H1 (cell line): Measurements from ENCODE around the gene FSIP1. TPM values are rescaled to one million over a fixed set of nuclear protein-coding genes. Genes with fewer than 3 reads are reported as not detected.

Experiments
- ASH2L ChIP-seq: fragments of 200-600, 300-600 bp; sonication (generic); IDR thresholded peaks from one replicate; pipeline ENCODE4 v1.7.1; 2017; ENCODE audit warnings: low read length
- CTBP2 ChIP-seq: IDR thresholded peaks from 2 replicates; pipeline ENCODE4 v1.7.0; 2011; ENCODE audit warnings: borderline replicate concordance, mild to moderate bottlenecking, moderate library complexity, mixed read lengths, low read length; ENCODE audit not compliant: insufficient read depth, insufficient read length
- polyA plus RNA-seq, 7 experiments: library from polyadenylated mRNA; depleted of rRNA in 3 of 7; stranded (reverse) in 5 of 7; unstranded in 2 of 7; fragments of >200 nt in 5 of 7; fragments of 200-250 nt in 2 of 7; gene quantifications; 1 replicate in 5 of 7; 2 replicates in 1 of 7; 4 replicates in 1 of 7; pipeline versions ENCODE4 v1.2.1 to v1.2.3, GENCODE V29; 2011 to 2013; ENCODE audit warnings: missing spikeins in 2 of 7, mixed read lengths in 2 of 7
- total RNA-seq: library from RNA; stranded (reverse); fragmentation: NEBNext Ultra II Directional; extraction: Animal tissue kit (Norgen Biotek cat#: 25700); gene quantifications from 2 replicates; pipeline ENCODE4 v1.2.1, GENCODE V29; 2021

Gene FSIP1
- total and polyA plus RNA-seq, 2 of the 8 experiments (the other 6 are each of a cell fraction or from before 2014, with no cell fraction given), result 0.18 to 1.3 TPM

- TF ChIP-seq CTBP2 (no peak), ASH2L (no peak)
Measured at GRCh38 chr15:39644136-39644535, 138.5 kb downstream of the FSIP1 start (continued).
